IPS-20b (cell line): ENCODE data around the gene PSEN1.

Experiments used
- H3K27ac ChIP-seq: one replicate; pipeline ENCODE4 v1.5.1; 2013; ENCODE audit warnings: low read length
- H3K27me3 ChIP-seq: 2 replicates; pipeline ENCODE4 v1.6.1; 2013; ENCODE audit warnings: mild to moderate bottlenecking, low read length, inconsistent platforms; ENCODE audit not compliant: insufficient read depth
- H3K36me3 ChIP-seq: 2 replicates; pipeline ENCODE4 v1.6.1; 2013; ENCODE audit warnings: low read depth, mild to moderate bottlenecking, inconsistent platforms, low read length, moderate library complexity; ENCODE audit not compliant: insufficient read depth
- H3K4me1 ChIP-seq: 2 replicates; pipeline ENCODE4 v1.6.1; 2013; ENCODE audit warnings: mild to moderate bottlenecking, control low read depth, inconsistent platforms, low read length, moderate library complexity; ENCODE audit not compliant: insufficient read depth
- H3K4me3 ChIP-seq: 2 replicates; pipeline ENCODE4 v1.5.1; 2013; ENCODE audit warnings: mild to moderate bottlenecking, low read length, inconsistent platforms
- H3K9ac ChIP-seq: 2 replicates; pipeline ENCODE4 v1.6.1; 2013; ENCODE audit warnings: low read depth, mild to moderate bottlenecking, inconsistent platforms, low read length, moderate library complexity
- H3K9me3 ChIP-seq: 2 replicates; pipeline ENCODE4 v1.6.1; 2013; ENCODE audit warnings: mild to moderate bottlenecking, low read depth, low read length, inconsistent platforms; ENCODE audit not compliant: insufficient read depth

The PSEN1 gene

GRCh38 chr14:73235531-73236155, 99.3 kb downstream of the PSEN1 start:
- no peaks in the 10 kb centered on the region for H3K36me3 ChIP-seq
- peak overlapping the region; percentile 72 for H3K27ac ChIP-seq
- H3K27me3 ChIP-seq: peaks cover 54% of the 10 kb centered on the region
- H3K4me3 ChIP-seq: peak overlapping the region; percentile 68
- peaks cover 49% of the 10 kb centered on the region for H3K4me1 ChIP-seq
- H3K9ac ChIP-seq: peak overlapping the region; percentile 67; the same call in 1 of the 2 replicates
- H3K9me3 ChIP-seq: no peaks in the 10 kb centered on the region

DNA sequence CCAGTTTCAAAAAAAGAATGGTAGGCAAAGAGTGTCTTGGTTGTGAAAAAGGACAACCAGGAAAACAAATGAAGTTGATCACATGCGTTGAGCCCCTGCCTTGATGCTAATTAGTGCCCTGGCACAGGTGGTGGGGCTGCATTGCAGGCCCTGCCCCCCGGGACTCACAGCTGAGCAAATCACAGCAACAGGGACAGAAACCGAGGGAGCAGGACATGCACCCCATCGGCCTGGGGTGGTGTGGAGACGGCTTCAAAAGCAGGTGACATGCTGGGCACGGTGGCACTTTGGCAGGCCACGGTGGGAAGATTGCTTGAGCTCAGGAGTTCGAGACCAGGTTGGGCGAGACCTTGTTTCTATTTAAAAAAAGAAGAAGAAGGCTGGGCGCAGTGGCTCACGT, 99.8 kb downstream of the PSEN1 start:
- Histone ChIP-seq H3K27ac (no peak overlapping the region), H3K9ac (peak overlapping the region; percentile 67; the same call in 1 of the 2 replicates), H3K4me3 (peak overlapping the region; percentile 68; the same call in 1 of the 2 replicates), H3K36me3 (no peaks in the 10 kb centered on the region), H3K27me3 (peaks cover 59% of the 10 kb centered on the region), H3K9me3 (no peaks in the 10 kb centered on the region), H3K4me1 (peaks cover 49% of the 10 kb centered on the region)

DNA sequence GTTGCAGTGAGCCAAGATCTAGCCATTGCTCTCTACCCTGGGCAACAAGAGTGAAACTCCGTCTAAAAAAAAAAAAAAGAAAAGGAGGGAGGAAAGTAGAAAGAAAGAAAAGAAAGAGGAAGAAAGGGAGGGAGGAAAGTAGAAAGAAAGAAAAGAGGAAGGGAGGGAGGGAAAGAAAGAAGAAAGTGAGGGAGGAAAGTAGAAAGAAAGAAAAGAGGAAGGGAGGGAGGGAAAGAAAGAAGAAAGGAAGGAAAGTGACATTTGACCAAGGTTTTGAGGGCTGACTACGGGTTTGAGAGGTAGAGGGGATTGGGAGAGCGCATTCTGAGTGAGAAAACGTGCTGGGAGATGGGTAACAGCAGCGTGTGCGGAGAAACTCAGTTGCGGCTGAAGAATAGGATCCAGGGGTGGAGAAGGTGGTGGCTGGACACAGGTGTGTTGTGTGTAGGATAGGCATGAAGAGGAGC, 100.5 kb downstream of the PSEN1 start:
- Histone ChIP-seq H3K9ac (peak overlapping the region; percentile 56; the same call in 1 of the 2 replicates), H3K36me3 (no peaks in the 10 kb centered on the region), H3K9me3 (no peaks in the 10 kb centered on the region), H3K4me1 (peaks cover 49% of the 10 kb centered on the region), H3K27me3 (peaks cover 59% of the 10 kb centered on the region), H3K4me3 (peak overlapping the region; percentile 68), H3K27ac (no peak overlapping the region)

DNA sequence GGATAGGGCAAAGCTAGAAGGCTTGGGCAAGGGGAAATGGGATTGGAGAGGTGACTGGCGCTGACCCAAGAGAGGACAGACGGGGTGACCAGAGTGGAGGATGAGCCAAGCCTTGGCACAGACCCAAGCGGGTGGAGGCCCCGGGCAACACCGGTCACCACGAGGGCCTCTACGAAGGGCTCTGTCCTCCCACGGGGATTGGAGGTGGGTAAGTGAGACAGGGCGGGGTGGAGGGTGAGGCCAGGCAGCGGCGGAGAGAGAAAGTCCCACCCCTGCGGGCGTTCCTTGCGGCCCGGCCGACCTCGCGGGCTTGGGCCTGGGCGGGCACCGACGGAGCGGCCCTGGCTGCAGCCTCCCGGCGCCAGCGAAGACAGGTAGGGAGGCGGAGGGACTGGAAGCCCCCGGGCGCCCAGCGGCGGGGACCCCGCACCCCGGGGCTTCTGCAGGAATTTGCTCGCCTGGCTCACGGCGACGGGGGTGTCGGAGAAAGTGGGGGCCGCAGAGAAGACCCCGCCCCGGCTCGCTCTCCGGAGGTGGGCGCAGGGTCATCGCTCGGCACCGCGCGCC, 101.0 kb downstream of the PSEN1 start, which contains the start of gene PAPLN:
Gene PAPLN, plus strand, starts transcription at position 288 of the 567 bp plus-strand sequence. CDS start 2,273 bp downstream, outside the sequence.
- H3K27me3 ChIP-seq: peaks cover 59% of the 10 kb centered on the region
- no peaks in the 10 kb centered on the region for H3K36me3 ChIP-seq
- H3K9ac ChIP-seq: peak within 1 kb of the TSS; percentile 56; the same call in 1 of the 2 replicates
- H3K9me3 ChIP-seq: no peaks in the 10 kb centered on the region
- H3K27ac ChIP-seq: no peak within 1 kb of the TSS
- peak within 1 kb of the TSS; percentile 68 for H3K4me3 ChIP-seq
- peaks cover 49% of the 10 kb centered on the region for H3K4me1 ChIP-seq

DNA sequence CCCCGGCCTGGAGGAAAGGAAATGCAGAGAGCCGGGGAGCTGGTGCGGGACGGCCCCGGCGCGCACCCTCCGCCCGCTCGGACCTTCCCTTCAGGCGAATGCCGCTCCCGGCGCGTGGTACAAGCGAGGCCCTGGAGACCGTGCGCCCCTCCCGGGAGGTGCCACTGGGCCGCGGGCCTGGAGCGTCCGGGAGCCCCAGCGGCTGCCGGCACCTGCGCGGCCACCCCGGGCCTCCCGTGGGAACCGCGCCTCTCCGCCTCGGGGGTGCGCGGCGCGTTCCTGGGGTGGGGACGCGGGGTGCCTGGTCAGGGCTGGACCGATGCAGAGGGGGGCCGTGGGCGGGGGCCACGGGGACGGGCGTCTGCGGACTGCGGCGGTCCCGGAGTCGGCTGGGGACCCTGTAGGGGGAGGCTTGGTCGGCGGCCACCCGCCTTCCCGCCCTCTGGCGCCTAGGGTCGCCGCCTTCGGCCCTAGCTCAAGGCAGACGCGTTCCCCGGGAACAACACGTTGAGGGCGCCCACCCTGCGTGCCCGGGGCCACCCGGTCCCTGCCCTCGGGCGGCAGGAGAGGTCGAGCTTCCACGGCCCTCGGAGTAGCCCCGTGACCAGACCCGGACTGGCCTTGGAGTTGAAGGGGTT, 101.6 kb downstream of the PSEN1 start:
- Histone ChIP-seq H3K27ac (no peak overlapping the region), H3K9ac (peak overlapping the region; percentile 53; the same call in 1 of the 2 replicates), H3K9me3 (no peaks in the 10 kb centered on the region), H3K4me1 (peaks cover 45% of the 10 kb centered on the region), H3K4me3 (peak overlapping the region; percentile 68), H3K36me3 (no peaks in the 10 kb centered on the region), H3K27me3 (peaks cover 59% of the 10 kb centered on the region)

- no peak overlapping the region for H3K27ac ChIP-seq
- peaks cover 55% of the 10 kb centered on the region for H3K27me3 ChIP-seq
- peak overlapping the region; percentile 53; the same call in 1 of the 2 replicates for H3K9ac ChIP-seq
- peaks cover 41% of the 10 kb centered on the region for H3K4me1 ChIP-seq
- H3K9me3 ChIP-seq: no peaks in the 10 kb centered on the region
- peak overlapping the region; percentile 68 for H3K4me3 ChIP-seq
- no peaks in the 10 kb centered on the region for H3K36me3 ChIP-seq
Measured at GRCh38 chr14:73238424-73238852, 102.1 kb downstream of the PSEN1 start.

GRCh38 chr14:73238941-73239340, 102.6 kb downstream of the PSEN1 start:
- H3K27ac ChIP-seq: no peak overlapping the region
- peaks cover 51% of the 10 kb centered on the region for H3K27me3 ChIP-seq
- H3K36me3 ChIP-seq: 0 out of 2 replicates have a peak, but pooled peaks cover 3% of the 10 kb centered on the region
- peaks cover 36% of the 10 kb centered on the region for H3K4me1 ChIP-seq
- H3K4me3 ChIP-seq: peak overlapping the region; percentile 68
- H3K9me3 ChIP-seq: no peaks in the 10 kb centered on the region
- peak overlapping the region; percentile 53; the same call in 1 of the 2 replicates for H3K9ac ChIP-seq

- Histone ChIP-seq H3K27me3 (peaks cover 51% of the 10 kb centered on the region), H3K36me3 (0 out of 2 replicates have a peak, but pooled peaks cover 3% of the 10 kb centered on the region), H3K9me3 (no peaks in the 10 kb centered on the region), H3K27ac (no peak overlapping the region), H3K9ac (no peak overlapping the region), H3K4me1 (peaks cover 31% of the 10 kb centered on the region), H3K4me3 (peak overlapping the region; percentile 68; the same call in 1 of the 2 replicates)
Measured at GRCh38 chr14:73239393-73240241, 103.3 kb downstream of the PSEN1 start.

GRCh38 chr14:73240816-73241480, 104.6 kb downstream of the PSEN1 start:
- peaks cover 51% of the 10 kb centered on the region for H3K27me3 ChIP-seq
- H3K9ac ChIP-seq: no peak overlapping the region
- H3K4me1 ChIP-seq: peaks cover 20% of the 10 kb centered on the region
- 0 out of 2 replicates have a peak, but pooled peaks cover 3% of the 10 kb centered on the region for H3K36me3 ChIP-seq
- H3K9me3 ChIP-seq: no peaks in the 10 kb centered on the region
- H3K4me3 ChIP-seq: no peak overlapping the region
- H3K27ac ChIP-seq: no peak overlapping the region

- no peak overlapping the region for H3K9ac ChIP-seq
- peaks cover 15% of the 10 kb centered on the region for H3K4me1 ChIP-seq
- H3K36me3 ChIP-seq: 0 out of 2 replicates have a peak, but pooled peaks cover 3% of the 10 kb centered on the region
- no peak overlapping the region for H3K4me3 ChIP-seq
- no peaks in the 10 kb centered on the region for H3K9me3 ChIP-seq
- no peak overlapping the region for H3K27ac ChIP-seq
- peaks cover 45% of the 10 kb centered on the region for H3K27me3 ChIP-seq
Measured at GRCh38 chr14:73241481-73242165, 105.3 kb downstream of the PSEN1 start.
